Spleen (tissue), 7 donors: ENCODE measurements around the gene MAPK10.

Experiments
- POLR2A ChIP-seq, 3 donors: fragments of 450-650 bp; IDR thresholded peaks; one replicate each; pipeline ENCODE4 v1.5.1; 2017; ENCODE audit warnings: antibody characterized with exemption in 3 of 3, mild to moderate bottlenecking in 1 of 3
- POLR2AphosphoS5 ChIP-seq, 3 donors: sonication (generic); formaldehyde crosslinking; IDR thresholded peaks; one replicate each; pipeline ENCODE4 v1.5.1; 2017; ENCODE audit warnings: antibody characterized with exemption in 3 of 3
- TF ChIP-seq, protein P1 (sequence below), 11 experiments: fragments of 200-600 bp in 7 of 11; fragments of 450-650 bp in 4 of 11; sonication (generic) in 4 of 11; IDR thresholded peaks in 8 of 11; conservative IDR thresholded peaks in 3 of 11; 1 replicate in 7 of 11; 2 replicates in 4 of 11; pipeline versions ENCODE4 v1.4.0 to v1.8.0; 2016 to 2021; ENCODE audit warnings: antibody characterized with exemption in 11 of 11, inconsistent platforms in 4 of 11, mild to moderate bottlenecking in 1 of 11
- donor health status: DM: no; HTN: no; CAD: no; lungs with moderate emphysema.
- donor health status: DM: no; HTN: no; CAD: no.
- donor health status: DM: no; HTN: no; CAD: no.

DNA sequence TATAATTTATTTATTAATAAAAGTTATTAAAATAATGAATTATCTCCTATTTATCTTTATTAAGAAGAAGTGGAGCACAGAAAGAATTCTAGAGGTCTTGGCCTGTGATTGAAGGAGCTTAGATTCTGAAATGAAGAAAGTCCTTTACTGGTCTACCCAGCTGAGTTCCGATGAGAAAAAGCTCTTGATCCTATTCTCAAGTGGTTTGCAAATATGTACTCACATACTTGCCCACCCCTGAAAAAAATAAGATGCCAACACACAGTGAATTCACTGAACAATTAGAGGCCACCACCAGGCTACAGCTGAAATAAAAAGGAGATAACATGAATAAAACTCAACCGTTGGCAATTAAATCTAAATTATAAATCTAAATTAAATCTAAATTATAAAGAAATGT lies 253.4 kb downstream of the MAPK10 start:
- TF ChIP-seq, protein P1, sequence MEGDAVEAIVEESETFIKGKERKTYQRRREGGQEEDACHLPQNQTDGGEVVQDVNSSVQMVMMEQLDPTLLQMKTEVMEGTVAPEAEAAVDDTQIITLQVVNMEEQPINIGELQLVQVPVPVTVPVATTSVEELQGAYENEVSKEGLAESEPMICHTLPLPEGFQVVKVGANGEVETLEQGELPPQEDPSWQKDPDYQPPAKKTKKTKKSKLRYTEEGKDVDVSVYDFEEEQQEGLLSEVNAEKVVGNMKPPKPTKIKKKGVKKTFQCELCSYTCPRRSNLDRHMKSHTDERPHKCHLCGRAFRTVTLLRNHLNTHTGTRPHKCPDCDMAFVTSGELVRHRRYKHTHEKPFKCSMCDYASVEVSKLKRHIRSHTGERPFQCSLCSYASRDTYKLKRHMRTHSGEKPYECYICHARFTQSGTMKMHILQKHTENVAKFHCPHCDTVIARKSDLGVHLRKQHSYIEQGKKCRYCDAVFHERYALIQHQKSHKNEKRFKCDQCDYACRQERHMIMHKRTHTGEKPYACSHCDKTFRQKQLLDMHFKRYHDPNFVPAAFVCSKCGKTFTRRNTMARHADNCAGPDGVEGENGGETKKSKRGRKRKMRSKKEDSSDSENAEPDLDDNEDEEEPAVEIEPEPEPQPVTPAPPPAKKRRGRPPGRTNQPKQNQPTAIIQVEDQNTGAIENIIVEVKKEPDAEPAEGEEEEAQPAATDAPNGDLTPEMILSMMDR (IDR thresholded peaks at IDR 0.05 in 8 of 11, conservative IDR thresholded peaks at IDR 0.05 in 3 of 11), result no peak
- TF ChIP-seq POLR2A (IDR thresholded peaks at IDR 0.05) (no peak), POLR2AphosphoS5 (IDR thresholded peaks at IDR 0.05) (no peak)
